Measurements from ENCODE around the gene TNFRSF14. TPM values are rescaled to one million over a fixed set of nuclear protein-coding genes. Genes with fewer than 3 reads are reported as not detected.
"Not testable (repeated sequence)": the region's sequence is repeated elsewhere in the genome, so short reads cannot be mapped to it uniquely, and the experiment has no call there.

The TNFRSF14 gene
- total RNA-seq, 2 experiments from 2014 or later: 15.7 to 18.5 TPM

DNA sequence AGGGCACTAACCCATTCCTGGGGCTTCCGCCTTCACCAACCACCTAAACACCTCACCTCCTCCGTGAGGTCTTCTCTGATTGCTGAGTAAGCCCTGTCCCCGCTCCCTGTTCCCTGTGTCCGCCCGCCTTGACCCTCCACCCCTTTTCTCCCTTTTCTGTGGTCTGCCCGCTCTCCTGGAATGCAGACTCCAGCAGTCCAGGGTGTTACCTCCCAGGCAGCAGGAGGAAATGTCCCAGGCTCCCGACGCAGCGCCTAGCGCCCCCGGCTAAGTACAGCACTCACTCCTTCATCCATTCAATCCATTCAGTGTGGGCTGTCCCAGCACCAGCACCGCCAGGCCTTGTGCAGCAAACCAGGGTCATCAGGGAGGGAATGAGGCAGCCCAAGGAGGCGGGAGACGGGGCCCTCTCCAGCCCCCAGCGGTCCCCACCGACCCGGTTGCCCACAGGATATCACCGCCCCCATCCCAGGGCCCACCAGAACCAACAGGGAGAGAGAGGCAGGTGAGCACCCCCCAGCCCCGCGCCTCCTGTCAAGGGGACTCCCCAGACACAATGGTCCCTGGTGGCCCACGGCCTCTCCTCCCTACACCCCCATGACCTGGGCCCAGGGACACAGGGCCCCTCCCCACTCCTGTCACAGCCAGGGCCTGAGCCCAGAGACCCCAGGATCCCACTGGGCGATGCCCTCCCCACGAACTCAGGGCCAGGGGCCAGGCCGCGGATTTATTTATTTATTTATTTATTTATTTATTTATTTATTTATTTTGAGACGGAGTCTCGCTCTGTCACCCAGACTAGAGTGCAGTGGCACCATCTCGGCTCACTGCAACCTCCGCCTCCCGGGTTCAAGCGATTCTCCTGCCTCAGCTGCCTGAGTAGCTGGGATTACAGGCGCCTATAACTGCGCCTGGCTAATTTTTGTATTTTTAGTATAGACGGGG, 10.2 kb downstream of the TNFRSF14 start:
- no peak overlapping the region for H2AFZ ChIP-seq (ENCODE audit: low read length)
- H3K9me2 ChIP-seq (ENCODE audit: insufficient read depth, low read length): no peaks in the 10 kb centered on the region
- DNase-seq (ENCODE audit: low spot score): no peak
- TF ChIP-seq, protein P1, sequence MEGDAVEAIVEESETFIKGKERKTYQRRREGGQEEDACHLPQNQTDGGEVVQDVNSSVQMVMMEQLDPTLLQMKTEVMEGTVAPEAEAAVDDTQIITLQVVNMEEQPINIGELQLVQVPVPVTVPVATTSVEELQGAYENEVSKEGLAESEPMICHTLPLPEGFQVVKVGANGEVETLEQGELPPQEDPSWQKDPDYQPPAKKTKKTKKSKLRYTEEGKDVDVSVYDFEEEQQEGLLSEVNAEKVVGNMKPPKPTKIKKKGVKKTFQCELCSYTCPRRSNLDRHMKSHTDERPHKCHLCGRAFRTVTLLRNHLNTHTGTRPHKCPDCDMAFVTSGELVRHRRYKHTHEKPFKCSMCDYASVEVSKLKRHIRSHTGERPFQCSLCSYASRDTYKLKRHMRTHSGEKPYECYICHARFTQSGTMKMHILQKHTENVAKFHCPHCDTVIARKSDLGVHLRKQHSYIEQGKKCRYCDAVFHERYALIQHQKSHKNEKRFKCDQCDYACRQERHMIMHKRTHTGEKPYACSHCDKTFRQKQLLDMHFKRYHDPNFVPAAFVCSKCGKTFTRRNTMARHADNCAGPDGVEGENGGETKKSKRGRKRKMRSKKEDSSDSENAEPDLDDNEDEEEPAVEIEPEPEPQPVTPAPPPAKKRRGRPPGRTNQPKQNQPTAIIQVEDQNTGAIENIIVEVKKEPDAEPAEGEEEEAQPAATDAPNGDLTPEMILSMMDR (conservative IDR thresholded peaks at IDR 0.05; ENCODE audit: low read length): no peak
- TF ChIP-seq EZH2phosphoT487 (IDR thresholded peaks at IDR 0.05; ENCODE audit: borderline replicate concordance, low read depth, low read length): no peak
- no peak overlapping the region for H3K4me3 ChIP-seq (ENCODE audit: low read depth, low read length, poor library complexity, severe bottlenecking)
- no peak overlapping the region for H3K4me2 ChIP-seq (ENCODE audit: low read length)
- ChIA-PET POLR2A (no interaction called here), CTCF (ENCODE audit: unreplicated experiment) (no interaction called here)
- H3K36me3 ChIP-seq (ENCODE audit: insufficient read depth, low read length): no peaks in the 10 kb centered on the region
- no peaks in the 10 kb centered on the region for H3K4me1 ChIP-seq (ENCODE audit: insufficient read depth, low read length, poor library complexity, severe bottlenecking)
- H3K27ac ChIP-seq (ENCODE audit: low read depth, low read length, poor library complexity, severe bottlenecking): no peak overlapping the region
- intact Hi-C loops (cut with micrococcal nuclease; ENCODE audit: unreplicated experiment): no loop called here
- H3K79me2 ChIP-seq (ENCODE audit: insufficient read depth, low read depth, low read length): no peaks in the 10 kb centered on the region
- no peaks in the 10 kb centered on the region for H4K20me1 ChIP-seq (ENCODE audit: insufficient read depth, low read length)
- BruUV-seq (replicated peaks): no TSS peak
- H3K9me3 ChIP-seq (ENCODE audit: low read length): no peaks in the 10 kb centered on the region

DNA sequence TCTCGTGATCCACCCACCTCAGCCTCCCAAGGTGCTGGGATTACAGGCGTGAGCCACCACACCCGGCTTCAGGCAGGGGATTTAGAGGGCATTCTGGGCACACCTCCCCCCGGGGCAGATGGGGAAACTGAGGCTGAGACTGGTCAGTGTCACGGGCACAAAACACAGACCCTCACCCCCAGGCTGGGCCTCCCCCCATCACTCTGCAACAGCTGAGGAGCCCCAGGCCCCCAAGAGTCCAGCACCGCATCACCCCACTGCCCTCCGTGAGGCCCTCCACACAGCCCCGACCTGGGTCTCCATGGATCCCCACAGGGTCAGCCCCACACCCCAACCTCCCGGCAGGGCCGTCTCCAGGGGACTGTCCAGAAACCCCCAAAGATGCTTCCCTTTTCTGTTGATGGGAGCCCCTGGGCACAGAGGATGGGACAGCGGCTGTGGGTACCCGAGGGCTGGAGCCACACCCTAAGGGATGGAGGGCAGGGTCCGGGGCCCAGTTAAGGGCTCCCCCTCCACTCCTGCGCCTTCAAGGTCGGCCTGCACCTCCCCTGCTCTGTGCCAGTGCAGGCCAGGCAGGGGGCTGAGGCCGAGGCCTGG, 11.0 kb downstream of the TNFRSF14 start:
- no peaks in the 10 kb centered on the region for H3K79me2 ChIP-seq (ENCODE audit: insufficient read depth, low read depth, low read length)
- no TSS peak for BruUV-seq (replicated peaks)

GRCh38 chr1:2568187-2568816, 12.1 kb downstream of the TNFRSF14 start:
- H3K4me3 ChIP-seq (ENCODE audit: low read depth, low read length, poor library complexity, severe bottlenecking); H3K27ac ChIP-seq (ENCODE audit: low read depth, low read length, poor library complexity, severe bottlenecking); H3K4me1 ChIP-seq (ENCODE audit: insufficient read depth, low read length, poor library complexity, severe bottlenecking); H3K36me3 ChIP-seq (ENCODE audit: insufficient read depth, low read length); H3K9me3 ChIP-seq (ENCODE audit: low read length); BruUV-seq (replicated peaks); H4K20me1 ChIP-seq (ENCODE audit: insufficient read depth, low read length); H3K4me2 ChIP-seq (ENCODE audit: low read length); H3K79me2 ChIP-seq (ENCODE audit: insufficient read depth, low read depth, low read length); H3K9me2 ChIP-seq (ENCODE audit: insufficient read depth, low read length); POLR2A ChIA-PET; DNase-seq (ENCODE audit: low spot score); H2AFZ ChIP-seq (ENCODE audit: low read length); intact Hi-C loops (cut with micrococcal nuclease; ENCODE audit: unreplicated experiment); CTCF ChIA-PET (ENCODE audit: unreplicated experiment): not testable (repeated sequence)

More for the DNA sequence above, 11.0 kb downstream of the TNFRSF14 start:
- H2AFZ ChIP-seq (ENCODE audit: low read length): no peak overlapping the region
- DNase-seq (ENCODE audit: low spot score): no peak
- POLR2A ChIA-PET: no interaction called here
- no peaks in the 10 kb centered on the region for H3K9me2 ChIP-seq (ENCODE audit: insufficient read depth, low read length)
- H3K9me3 ChIP-seq (ENCODE audit: low read length): no peaks in the 10 kb centered on the region
- CTCF ChIA-PET (ENCODE audit: unreplicated experiment): no interaction called here
- no peak for TF ChIP-seq EZH2phosphoT487 (IDR thresholded peaks at IDR 0.05; ENCODE audit: borderline replicate concordance, low read depth, low read length)
- TF ChIP-seq, protein P1 (conservative IDR thresholded peaks at IDR 0.05; ENCODE audit: low read length): no peak
- no peaks in the 10 kb centered on the region for H3K36me3 ChIP-seq (ENCODE audit: insufficient read depth, low read length)
- intact Hi-C loops (cut with micrococcal nuclease; ENCODE audit: unreplicated experiment): no loop called here
- H4K20me1 ChIP-seq (ENCODE audit: insufficient read depth, low read length): no peaks in the 10 kb centered on the region
- no peak overlapping the region for H3K27ac ChIP-seq (ENCODE audit: low read depth, low read length, poor library complexity, severe bottlenecking)
- H3K4me3 ChIP-seq (ENCODE audit: low read depth, low read length, poor library complexity, severe bottlenecking): no peak overlapping the region
- no peak overlapping the region for H3K4me2 ChIP-seq (ENCODE audit: low read length)
- no peaks in the 10 kb centered on the region for H3K4me1 ChIP-seq (ENCODE audit: insufficient read depth, low read length, poor library complexity, severe bottlenecking)
